CD14-positive monocyte (primary cell): ENCODE data around the gene KRTAP10-8. TPM values are rescaled to one million over a fixed set of nuclear protein-coding genes. Genes with fewer than 3 reads are reported as not detected.

Source experiments
- DNase-seq, 3 donors: peaks; one replicate each; pipeline ENCODE4 v3.0.0-alpha.2; 2011 to 2022
- H2AFZ ChIP-seq: 2 replicates; pipeline ENCODE4 v1.6.0; 2012; ENCODE audit warnings: mild to moderate bottlenecking, low read depth, low read length, inconsistent platforms; ENCODE audit not compliant: insufficient read depth, poor library complexity, severe bottlenecking
- H3K27ac ChIP-seq, 2 donors: 1 replicate in 1 of 2; 2 replicates in 1 of 2; pipeline ENCODE4 v1.5.1; 2012 to 2013; ENCODE audit warnings: low read length in 2 of 2, control low read depth in 1 of 2, inconsistent platforms in 1 of 2, low read depth in 1 of 2, mild to moderate bottlenecking in 1 of 2
- H3K27me3 ChIP-seq, 2 donors: one replicate each; pipeline versions ENCODE4 v1.6.0 to v1.6.1; 2011 to 2013; ENCODE audit warnings: low read length in 2 of 2; ENCODE audit not compliant: control insufficient read depth in 2 of 2, insufficient read depth in 2 of 2
- H3K36me3 ChIP-seq, 2 donors: replicated peaks in 1 of 2; 1 replicate in 1 of 2; 2 replicates in 1 of 2; pipeline versions ENCODE4 v1.5.1 to v1.6.1; 2012 to 2013; ENCODE audit warnings: low read length in 2 of 2, control low read depth in 1 of 2, inconsistent platforms in 1 of 2, mild to moderate bottlenecking in 1 of 2; ENCODE audit not compliant: insufficient read depth in 2 of 2, control insufficient read depth in 1 of 2
- H3K4me1 ChIP-seq, 2 donors: 1 replicate in 1 of 2; 2 replicates in 1 of 2; pipeline versions ENCODE4 v1.5.1 to v1.6.1; 2012 to 2013; ENCODE audit warnings: low read length in 2 of 2, control low read depth in 1 of 2, inconsistent platforms in 1 of 2, mild to moderate bottlenecking in 1 of 2, moderate library complexity in 1 of 2; ENCODE audit not compliant: insufficient read depth in 2 of 2, control insufficient read depth in 1 of 2
- H3K4me2 ChIP-seq: replicated peaks from 2 replicates; pipeline ENCODE3; 2012; ENCODE audit warnings: low read length, moderate library complexity, mild to moderate bottlenecking; ENCODE audit not compliant: poor library complexity, severe bottlenecking; ENCODE audit errors: extremely low read depth
- H3K4me3 ChIP-seq, 3 experiments: fragments of 200-600 bp in 1 of 3; sonication (generic) in 1 of 3; replicated peaks in 1 of 3; 1 replicate in 2 of 3; 2 replicates in 1 of 3; pipeline ENCODE4 v1.5.1; 2011 to 2013; ENCODE audit warnings: low read length in 3 of 3, mild to moderate bottlenecking in 3 of 3, control low read depth in 2 of 3, low read depth in 2 of 3, inconsistent platforms in 1 of 3, moderate library complexity in 1 of 3
- H3K79me2 ChIP-seq: 2 replicates; pipeline ENCODE4 v1.6.0; 2012; ENCODE audit warnings: mild to moderate bottlenecking, control low read depth, inconsistent platforms, low read length, moderate library complexity; ENCODE audit not compliant: insufficient read depth
- H3K9ac ChIP-seq: 2 replicates; pipeline ENCODE4 v1.6.0; 2017; ENCODE audit warnings: low read length, mild to moderate bottlenecking; ENCODE audit not compliant: insufficient read depth, poor library complexity, severe bottlenecking
- H3K9me3 ChIP-seq, 2 donors: replicated peaks in 1 of 2; 1 replicate in 1 of 2; 2 replicates in 1 of 2; pipeline versions ENCODE4 v1.5.1 to v1.6.1; 2012 to 2013; ENCODE audit warnings: low read length in 2 of 2, control low read depth in 1 of 2; ENCODE audit not compliant: control insufficient read depth in 1 of 2, insufficient read depth in 1 of 2
- H4K20me1 ChIP-seq: 2 replicates; pipeline ENCODE4 v1.6.0; 2012; ENCODE audit warnings: mild to moderate bottlenecking, low read length, control low read depth, moderate library complexity; ENCODE audit not compliant: insufficient read depth
- H3K27ac Mint-ChIP-seq, 7 donors: one replicate each; pipeline ENCODE4 v1.8.0; 2020; ENCODE audit warnings: mild to moderate bottlenecking in 7 of 7, mixed read lengths in 7 of 7, moderate library complexity in 6 of 7, inconsistent platforms in 2 of 7
- H3K27me3 Mint-ChIP-seq, 3 donors: one replicate each; pipeline ENCODE4 v1.8.0; 2021 to 2022; ENCODE audit warnings: low read depth in 3 of 3, mild to moderate bottlenecking in 3 of 3, mixed read lengths in 3 of 3, moderate library complexity in 3 of 3, inconsistent platforms in 1 of 3
- H3K36me3 Mint-ChIP-seq, 2 donors: one replicate each; pipeline ENCODE4 v1.8.0; 2020; ENCODE audit warnings: mixed read lengths in 2 of 2, inconsistent platforms in 1 of 2, mild to moderate bottlenecking in 1 of 2
- H3K4me1 Mint-ChIP-seq: one replicate; pipeline ENCODE4 v1.8.0; 2020; ENCODE audit warnings: mild to moderate bottlenecking, mixed read lengths
- H3K4me3 Mint-ChIP-seq, 2 donors: one replicate each; pipeline ENCODE4 v1.8.0; 2020; ENCODE audit warnings: mild to moderate bottlenecking in 2 of 2, mixed read lengths in 2 of 2, moderate library complexity in 1 of 2
- H3K9me3 Mint-ChIP-seq, 7 donors: one replicate each; pipeline ENCODE4 v1.8.0; 2020 to 2022; ENCODE audit warnings: mixed read lengths in 7 of 7, mild to moderate bottlenecking in 6 of 7, moderate library complexity in 6 of 7, inconsistent platforms in 2 of 7
- WGBS: methylation state at CpG from one replicate; pipeline ENCODE4 v1.1.5; 2013; ENCODE audit warnings: missing lambda C conversion rate; ENCODE audit not compliant: insufficient coverage; 5-methylcytosine and 5-hydroxymethylcytosine counted together
- intact Hi-C, 2 donors: fragments of 100-400 bp; cut with micrococcal nuclease; formaldehyde crosslinking; loops; one replicate each; pipeline versions ENCODE4 v1.15.0 to v1.15.1; 2023
- polyA plus RNA-seq, 3 donors: library from polyadenylated mRNA; depleted of rRNA in 1 of 3; unstranded in 2 of 3; stranded (reverse) in 1 of 3; fragments of 300-500 nt in 2 of 3; fragments of >200 nt in 1 of 3; fragmentation: Illumina TruSeq in 2 of 3; gene quantifications; 1 replicate in 2 of 3; 2 replicates in 1 of 3; pipeline ENCODE4 v1.2.3, GENCODE V29; 2012 to 2021
- TF ChIP-seq, protein P1 (sequence below): fragments of 200-600 bp; IDR thresholded peaks from one replicate; pipeline ENCODE4 v1.8.0; 2022; ENCODE audit warnings: antibody characterized with exemption, mild to moderate bottlenecking

The KRTAP10-8 gene
- polyA plus RNA-seq, 3 donors = not detected

DNA sequence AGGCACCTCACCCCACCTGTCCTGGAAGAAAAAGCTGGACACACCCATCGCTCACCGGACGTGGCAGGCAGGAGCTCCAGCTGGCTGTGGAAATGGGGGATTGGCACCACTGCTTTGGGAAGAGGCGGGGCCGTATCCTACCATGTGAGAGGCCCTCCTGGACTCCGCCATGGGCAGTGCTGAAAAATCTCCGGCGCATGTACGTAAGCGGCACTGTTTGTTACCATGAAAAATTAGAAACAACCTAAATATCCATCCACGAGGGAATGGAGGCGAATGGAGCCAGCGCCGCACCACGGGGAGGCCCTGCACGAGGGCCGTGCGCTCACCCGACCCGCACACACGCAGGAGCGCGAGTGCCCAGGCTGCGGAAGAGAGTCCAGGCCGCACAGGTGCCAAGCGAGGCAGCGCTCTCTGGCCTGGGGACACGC is 3.1 kb downstream of the KRTAP10-8 start:
- no peak overlapping the region for H3K4me3 Mint-ChIP-seq

DNA sequence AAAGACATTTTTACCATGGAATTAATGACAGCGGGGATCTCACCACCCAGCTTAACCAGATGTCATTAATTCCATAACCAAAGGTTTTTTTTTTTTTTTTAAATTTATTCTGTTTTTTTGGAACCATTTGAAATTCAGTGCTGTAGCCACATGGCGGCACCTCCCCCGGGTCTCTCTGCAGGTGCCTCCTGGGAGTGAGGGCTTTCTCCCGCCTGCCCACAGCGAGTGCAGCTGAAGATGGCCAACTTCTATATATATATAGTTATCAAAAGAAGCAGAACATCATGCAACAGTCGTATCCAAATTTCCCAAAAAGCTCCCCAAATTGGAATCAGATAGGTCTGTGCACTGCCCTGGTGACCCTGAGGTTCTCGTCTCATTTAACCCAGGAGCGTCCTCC is 3.6 kb downstream of the KRTAP10-8 start:
- H3K36me3 Mint-ChIP-seq = no peaks in the 10 kb centered on the region
- H3K4me1 ChIP-seq = no peaks in the 10 kb centered on the region
- peaks cover 3 to 11% (median 4%) of the 10 kb centered on the region in 3 donors for H3K27me3 Mint-ChIP-seq
- H3K27ac ChIP-seq = no peak overlapping the region
- no peaks in the 10 kb centered on the region for H3K36me3 ChIP-seq
- TF ChIP-seq, protein P1, sequence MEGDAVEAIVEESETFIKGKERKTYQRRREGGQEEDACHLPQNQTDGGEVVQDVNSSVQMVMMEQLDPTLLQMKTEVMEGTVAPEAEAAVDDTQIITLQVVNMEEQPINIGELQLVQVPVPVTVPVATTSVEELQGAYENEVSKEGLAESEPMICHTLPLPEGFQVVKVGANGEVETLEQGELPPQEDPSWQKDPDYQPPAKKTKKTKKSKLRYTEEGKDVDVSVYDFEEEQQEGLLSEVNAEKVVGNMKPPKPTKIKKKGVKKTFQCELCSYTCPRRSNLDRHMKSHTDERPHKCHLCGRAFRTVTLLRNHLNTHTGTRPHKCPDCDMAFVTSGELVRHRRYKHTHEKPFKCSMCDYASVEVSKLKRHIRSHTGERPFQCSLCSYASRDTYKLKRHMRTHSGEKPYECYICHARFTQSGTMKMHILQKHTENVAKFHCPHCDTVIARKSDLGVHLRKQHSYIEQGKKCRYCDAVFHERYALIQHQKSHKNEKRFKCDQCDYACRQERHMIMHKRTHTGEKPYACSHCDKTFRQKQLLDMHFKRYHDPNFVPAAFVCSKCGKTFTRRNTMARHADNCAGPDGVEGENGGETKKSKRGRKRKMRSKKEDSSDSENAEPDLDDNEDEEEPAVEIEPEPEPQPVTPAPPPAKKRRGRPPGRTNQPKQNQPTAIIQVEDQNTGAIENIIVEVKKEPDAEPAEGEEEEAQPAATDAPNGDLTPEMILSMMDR = no peak
- H3K27me3 ChIP-seq = no peaks in the 10 kb centered on the region
- no peak overlapping the region for H3K27ac Mint-ChIP-seq
- H3K4me1 Mint-ChIP-seq = peaks cover 10% of the 10 kb centered on the region
- 96% methylated on average over 3 of the region's 8 CpGs for WGBS
- no peak overlapping the region for H3K4me3 Mint-ChIP-seq
- no peak overlapping the region for H3K9ac ChIP-seq
- H3K9me3 ChIP-seq = peaks cover 22 to 25% of the 10 kb centered on the region in 2 donors
- no peak overlapping the region for H3K4me2 ChIP-seq
- H2AFZ ChIP-seq = no peak overlapping the region
- H4K20me1 ChIP-seq = no peaks in the 10 kb centered on the region
- H3K9me3 Mint-ChIP-seq = peaks cover 25 to 40% (median 29%) of the 10 kb centered on the region in 7 donors
- intact Hi-C loops = no loop called here
- H3K4me3 ChIP-seq = no peak overlapping the region
- H3K79me2 ChIP-seq = no peaks in the 10 kb centered on the region
- DNase-seq = no peak

More for the DNA sequence above, 3.1 kb downstream of the KRTAP10-8 start:
- Histone ChIP-seq H3K4me2 (no peak overlapping the region), H3K4me1 (no peaks in the 10 kb centered on the region), H3K9ac (no peak overlapping the region), H3K36me3 (no peaks in the 10 kb centered on the region), H3K9me3 (peaks cover 23 to 29% of the 10 kb centered on the region in 2 donors), H3K27me3 (no peaks in the 10 kb centered on the region), H2AFZ (no peak overlapping the region), H3K27ac (no peak overlapping the region), H3K4me3 (no peak overlapping the region), H4K20me1 (no peaks in the 10 kb centered on the region), H3K79me2 (no peaks in the 10 kb centered on the region)
- TF ChIP-seq, protein P1 = no peak
- H3K27me3 Mint-ChIP-seq = peaks cover 3 to 11% (median 4%) of the 10 kb centered on the region in 3 donors
- no peak overlapping the region for H3K27ac Mint-ChIP-seq
- no peak for DNase-seq
- intact Hi-C loops = no loop called here
- peaks cover 23 to 44% (median 32%) of the 10 kb centered on the region in 7 donors for H3K9me3 Mint-ChIP-seq
- WGBS = 98% methylated on average over 22 of the region's 28 CpGs
- peaks cover 10% of the 10 kb centered on the region for H3K4me1 Mint-ChIP-seq
- H3K36me3 Mint-ChIP-seq = no peaks in the 10 kb centered on the region
